WTC11 (cell line): ENCODE data around the gene TMEM141. TPM values are rescaled to one million over a fixed set of nuclear protein-coding genes. Genes with fewer than 3 reads are reported as not detected.
A peak's percentile ranks its signal among the peaks of the same experiment; 100 is the strongest.
"Not testable (repeated sequence)": the region's sequence is repeated elsewhere in the genome, so short reads cannot be mapped to it uniquely, and the experiment has no call there.

Source experiments
- ATAC-seq: fragments of 200-7000 bp; cut with Tn5 transposase; 2 replicates; pipeline ENCODE4 v1.10.0; 2021; ENCODE audit warnings: mild to moderate bottlenecking, moderate library complexity
- CTCF ChIA-PET: fragments of 300-600 bp; sonication (Branson Sonifier 250); formaldehyde crosslinking; loops from one replicate; lab custom pipeline; 2021; ENCODE audit warnings: antibody characterized with exemption; lab: Charles Lee
- POLR2A ChIA-PET: fragments of 350-600 bp; sonication (Branson Sonifier 250); formaldehyde crosslinking; loops from one replicate; lab custom pipeline; 2021; ENCODE audit warnings: antibody characterized with exemption; lab: Charles Lee
- DNase-seq: peaks from one replicate; pipeline ENCODE4 v3.0.0; 2021; ENCODE audit warnings: low spot score
- H3K27ac Mint-ChIP-seq: 2 replicates; pipeline ENCODE4 v1.8.0; 2021; ENCODE audit warnings: mixed read lengths
- H3K27me3 Mint-ChIP-seq: 2 replicates; pipeline ENCODE4 v1.8.0; 2021; ENCODE audit warnings: low read depth, mild to moderate bottlenecking, moderate library complexity, mixed read lengths
- H3K36me3 Mint-ChIP-seq: 2 replicates; pipeline ENCODE4 v1.8.0; 2021; ENCODE audit warnings: mixed read lengths
- H3K4me1 Mint-ChIP-seq: 2 replicates; pipeline ENCODE4 v1.8.0; 2022; ENCODE audit warnings: mixed read lengths
- H3K4me3 Mint-ChIP-seq: 2 replicates; pipeline ENCODE4 v1.8.0; 2021; ENCODE audit warnings: mild to moderate bottlenecking, moderate library complexity, mixed read lengths
- H3K9me3 Mint-ChIP-seq: 2 replicates; pipeline ENCODE4 v1.8.0; 2021; ENCODE audit warnings: mixed read lengths
- AR ChIP-seq: fragments of 250-450 bp; sonication (Bioruptor Pico); IDR thresholded peaks from 2 replicates; pipeline ENCODE4 v1.9.0; 2021; ENCODE audit warnings: mild to moderate bottlenecking
- E2F1 ChIP-seq: sonication (generic); formaldehyde crosslinking; IDR thresholded peaks from 2 replicates; pipeline ENCODE4 v1.8.0; 2022; ENCODE audit warnings: mild to moderate bottlenecking, missing genetic modification reagents
- EMX1 ChIP-seq: fragments of 250-450 bp; sonication (Bioruptor Pico); IDR thresholded peaks from 2 replicates; pipeline ENCODE4 v1.8.0; 2021; ENCODE audit warnings: mild to moderate bottlenecking
- FOXJ3 ChIP-seq: sonication (generic); formaldehyde crosslinking; IDR thresholded peaks from 2 replicates; pipeline ENCODE4 v1.9.0; 2021; ENCODE audit warnings: missing genetic modification reagents, mild to moderate bottlenecking, borderline replicate concordance
- FOXP4 ChIP-seq: sonication (generic); formaldehyde crosslinking; IDR thresholded peaks from 2 replicates; pipeline ENCODE4 v1.8.0; 2022; ENCODE audit warnings: mild to moderate bottlenecking, missing genetic modification reagents
- MAX ChIP-seq: sonication (generic); formaldehyde crosslinking; IDR thresholded peaks from 2 replicates; pipeline ENCODE4 v1.8.0; 2022; ENCODE audit warnings: mild to moderate bottlenecking, missing genetic modification reagents
- NFYB ChIP-seq: sonication (generic); formaldehyde crosslinking; conservative IDR thresholded peaks from 2 replicates; pipeline ENCODE4 v1.8.0; 2022; ENCODE audit warnings: low read depth, missing genetic modification reagents
- PRDM15 ChIP-seq: sonication (generic); formaldehyde crosslinking; IDR thresholded peaks from 2 replicates; pipeline ENCODE4 v1.8.0; 2022; ENCODE audit warnings: missing genetic modification reagents
- RELA ChIP-seq: sonication (generic); formaldehyde crosslinking; IDR thresholded peaks from 2 replicates; pipeline ENCODE4 v1.8.1; 2022; ENCODE audit warnings: missing genetic modification reagents, mild to moderate bottlenecking, borderline replicate concordance
- SMAD4 ChIP-seq: sonication (generic); formaldehyde crosslinking; IDR thresholded peaks from 2 replicates; pipeline ENCODE4 v1.8.0; 2022; ENCODE audit warnings: mild to moderate bottlenecking, missing genetic modification reagents
- ZMAT4 ChIP-seq: fragments of 250-450 bp; sonication (Bioruptor Pico); IDR thresholded peaks from 2 replicates; pipeline ENCODE4 v1.9.0; 2021; ENCODE audit warnings: mild to moderate bottlenecking
- ZNF423 ChIP-seq: fragments of 250-450 bp; sonication (Bioruptor Pico); IDR thresholded peaks from 2 replicates; pipeline ENCODE4 v2.1.2; 2022; ENCODE audit warnings: mild to moderate bottlenecking, moderate library complexity
- total RNA-seq: library from RNA; stranded (reverse); gene quantifications from 3 replicates; pipeline ENCODE4 v1.2.3, GENCODE V29; 2021
- TF ChIP-seq, protein P1 (sequence below): fragments of 250-450 bp; sonication (Bioruptor Pico); conservative IDR thresholded peaks from 2 replicates; pipeline ENCODE4 v1.9.0; 2021; ENCODE audit warnings: mild to moderate bottlenecking
- TF ChIP-seq, protein P2 (sequence below): sonication (generic); formaldehyde crosslinking; IDR thresholded peaks from 2 replicates; pipeline ENCODE4 v1.8.1; 2023; ENCODE audit warnings: mild to moderate bottlenecking, missing genetic modification reagents
- TF ChIP-seq, protein P3 (sequence below): sonication (generic); formaldehyde crosslinking; IDR thresholded peaks from 2 replicates; pipeline ENCODE4 v1.8.1; 2022; ENCODE audit warnings: low read depth, mild to moderate bottlenecking, moderate library complexity, missing genetic modification reagents, borderline replicate concordance

The TMEM141 gene
- total RNA-seq, 1 experiment from 2014 or later: 72.0 TPM

DNA sequence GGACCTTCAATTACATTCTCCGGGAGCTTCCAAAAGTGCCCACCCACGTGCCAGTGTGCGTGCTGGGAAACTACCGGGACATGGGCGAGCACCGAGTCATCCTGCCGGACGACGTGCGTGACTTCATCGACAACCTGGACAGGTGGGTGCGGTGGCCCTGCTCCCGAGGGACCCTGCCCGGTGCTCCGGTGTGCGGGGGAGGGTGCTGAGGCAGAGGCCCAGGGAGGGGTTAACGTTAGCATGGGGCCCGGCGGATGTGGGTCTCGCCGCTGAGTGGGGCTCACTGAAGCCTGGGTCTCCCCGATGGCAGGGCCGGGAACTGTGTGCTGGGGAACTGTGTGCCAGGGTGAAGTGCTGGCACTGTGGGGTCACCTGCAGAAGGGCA lies 40.6 kb downstream of the TMEM141 start (continued):
- TF ChIP-seq FOXP4 (CRISPR knock-in tag) (no peak), EMX1 (no peak)
- TF ChIP-seq, protein P1, sequence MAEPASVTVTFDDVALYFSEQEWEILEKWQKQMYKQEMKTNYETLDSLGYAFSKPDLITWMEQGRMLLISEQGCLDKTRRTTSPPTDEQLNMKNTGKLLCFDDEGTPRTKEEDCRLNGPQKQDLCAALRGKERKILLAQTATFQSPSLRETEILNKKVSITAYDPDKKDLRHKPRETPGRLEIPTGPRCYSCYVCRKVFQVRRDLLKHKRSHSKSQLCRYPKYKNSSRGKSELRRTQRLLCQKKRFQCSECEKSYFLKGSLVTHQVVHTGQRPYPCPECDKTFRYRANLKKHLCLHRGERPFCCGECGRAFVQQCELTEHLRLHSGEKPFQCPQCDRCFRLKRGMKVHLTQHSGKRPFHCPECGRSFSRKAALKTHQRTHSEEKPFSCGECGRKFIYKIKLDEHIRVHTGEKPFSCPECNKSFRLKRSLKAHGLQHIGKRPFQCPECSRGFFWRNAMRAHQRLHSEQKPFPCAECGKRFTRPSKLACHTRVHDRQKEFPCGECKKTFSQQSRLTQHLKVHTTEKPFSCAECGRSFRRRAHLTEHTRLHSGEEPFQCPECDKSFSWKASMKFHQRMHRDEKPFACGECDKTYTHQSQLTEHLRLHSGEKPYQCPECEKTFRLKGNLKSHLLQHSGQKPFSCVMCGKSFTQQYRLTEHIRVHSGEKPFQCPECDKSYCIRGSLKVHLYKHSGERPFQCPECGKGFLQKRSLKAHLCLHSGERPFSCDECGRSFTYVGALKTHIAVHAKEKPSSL (CRISPR knock-in tag): no peak
- TF ChIP-seq, all 79 proteins: peak for 0

- Mint-ChIP-seq H3K27me3 (no peaks in the 10 kb centered on the region), H3K4me3 (no peak overlapping the region), H3K36me3 (peaks cover 30% of the 10 kb centered on the region), H3K4me1 (no peaks in the 10 kb centered on the region), H3K9me3 (no peaks in the 10 kb centered on the region), H3K27ac (no peak overlapping the region; the same call in 1 of the 2 replicates)
- DNase-seq (no peak), ATAC-seq (no peak)
- POLR2A ChIA-PET: interaction anchor here (0.7 kb wide), 1 partner anchor 21 kb away, joined by 3 read pairs; no protein-coding TSS in a partner anchor
- CTCF ChIA-PET: interaction anchor here (0.6 kb wide), 1 partner anchor 187 kb away, joined by 3 read pairs; no protein-coding TSS in a partner anchor
- TF ChIP-seq ZMAT4 (CRISPR knock-in tag) (no peak), MAX (CRISPR knock-in tag) (no peak), SMAD4 (CRISPR knock-in tag) (no peak), E2F1 (CRISPR knock-in tag) (no peak), PRDM15 (CRISPR knock-in tag) (no peak), NFYB (CRISPR knock-in tag) (no peak), RELA (CRISPR knock-in tag) (no peak), FOXJ3 (CRISPR knock-in tag) (no peak), AR (CRISPR knock-in tag) (no peak), ZNF423 (CRISPR knock-in tag) (no peak)
- TF ChIP-seq, protein P2, sequence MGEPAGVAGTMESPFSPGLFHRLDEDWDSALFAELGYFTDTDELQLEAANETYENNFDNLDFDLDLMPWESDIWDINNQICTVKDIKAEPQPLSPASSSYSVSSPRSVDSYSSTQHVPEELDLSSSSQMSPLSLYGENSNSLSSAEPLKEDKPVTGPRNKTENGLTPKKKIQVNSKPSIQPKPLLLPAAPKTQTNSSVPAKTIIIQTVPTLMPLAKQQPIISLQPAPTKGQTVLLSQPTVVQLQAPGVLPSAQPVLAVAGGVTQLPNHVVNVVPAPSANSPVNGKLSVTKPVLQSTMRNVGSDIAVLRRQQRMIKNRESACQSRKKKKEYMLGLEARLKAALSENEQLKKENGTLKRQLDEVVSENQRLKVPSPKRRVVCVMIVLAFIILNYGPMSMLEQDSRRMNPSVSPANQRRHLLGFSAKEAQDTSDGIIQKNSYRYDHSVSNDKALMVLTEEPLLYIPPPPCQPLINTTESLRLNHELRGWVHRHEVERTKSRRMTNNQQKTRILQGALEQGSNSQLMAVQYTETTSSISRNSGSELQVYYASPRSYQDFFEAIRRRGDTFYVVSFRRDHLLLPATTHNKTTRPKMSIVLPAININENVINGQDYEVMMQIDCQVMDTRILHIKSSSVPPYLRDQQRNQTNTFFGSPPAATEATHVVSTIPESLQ: no peak
- TF ChIP-seq, protein P3, sequence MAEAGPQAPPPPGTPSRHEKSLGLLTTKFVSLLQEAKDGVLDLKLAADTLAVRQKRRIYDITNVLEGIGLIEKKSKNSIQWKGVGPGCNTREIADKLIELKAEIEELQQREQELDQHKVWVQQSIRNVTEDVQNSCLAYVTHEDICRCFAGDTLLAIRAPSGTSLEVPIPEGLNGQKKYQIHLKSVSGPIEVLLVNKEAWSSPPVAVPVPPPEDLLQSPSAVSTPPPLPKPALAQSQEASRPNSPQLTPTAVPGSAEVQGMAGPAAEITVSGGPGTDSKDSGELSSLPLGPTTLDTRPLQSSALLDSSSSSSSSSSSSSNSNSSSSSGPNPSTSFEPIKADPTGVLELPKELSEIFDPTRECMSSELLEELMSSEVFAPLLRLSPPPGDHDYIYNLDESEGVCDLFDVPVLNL (CRISPR knock-in tag): no peak
Observed at GRCh38 chr9:136832581-136832980, 41.4 kb downstream of the TMEM141 start.

GRCh38 chr9:136833381-136834048 lies 42.4 kb downstream of the TMEM141 start:
- peak overlapping the region; percentile 26; the same call in 1 of the 2 replicates for H3K27ac Mint-ChIP-seq
- H3K9me3 Mint-ChIP-seq: not testable (repeated sequence)
- H3K36me3 Mint-ChIP-seq: peaks cover 30% of the 10 kb centered on the region

More at GRCh38 chr9:136833381-136834048, 42.4 kb downstream of the TMEM141 start:
- DNase-seq, H3K27me3 Mint-ChIP-seq, ATAC-seq, H3K4me1 Mint-ChIP-seq, H3K4me3 Mint-ChIP-seq: not testable (repeated sequence)
- CTCF ChIA-PET: interaction anchor here (1.4 to 1.5 kb wide), 2 partner anchors 9 to 234 kb away, joined by 3 read pairs; partner anchors contain the start of gene AJM1
- POLR2A ChIA-PET: interaction anchor here (0.7 kb wide), 1 partner anchor 22 kb away, joined by 3 read pairs; no protein-coding TSS in a partner anchor
